M059J (cell line): ENCODE results near the gene GAB3. TPM values are rescaled to one million over a fixed set of nuclear protein-coding genes. Genes with fewer than 3 reads are reported as not detected.
A peak's percentile ranks its signal among the peaks of the same experiment; 100 is the strongest.

Source experiments
- DNase-seq: peaks from one replicate; pipeline ENCODE4 v3.0.0-alpha.2; 2012; ENCODE audit warnings: low read depth
- total RNA-seq: library from RNA; depleted of rRNA; stranded (reverse); fragments of >200 nt; shearing (Covaris generic); gene quantifications from 2 replicates; pipeline ENCODE4 v1.2.3, GENCODE V29; 2014

Gene GAB3
- total RNA-seq, 1 experiment from 2014 or later, result 6.0 TPM

DNA sequence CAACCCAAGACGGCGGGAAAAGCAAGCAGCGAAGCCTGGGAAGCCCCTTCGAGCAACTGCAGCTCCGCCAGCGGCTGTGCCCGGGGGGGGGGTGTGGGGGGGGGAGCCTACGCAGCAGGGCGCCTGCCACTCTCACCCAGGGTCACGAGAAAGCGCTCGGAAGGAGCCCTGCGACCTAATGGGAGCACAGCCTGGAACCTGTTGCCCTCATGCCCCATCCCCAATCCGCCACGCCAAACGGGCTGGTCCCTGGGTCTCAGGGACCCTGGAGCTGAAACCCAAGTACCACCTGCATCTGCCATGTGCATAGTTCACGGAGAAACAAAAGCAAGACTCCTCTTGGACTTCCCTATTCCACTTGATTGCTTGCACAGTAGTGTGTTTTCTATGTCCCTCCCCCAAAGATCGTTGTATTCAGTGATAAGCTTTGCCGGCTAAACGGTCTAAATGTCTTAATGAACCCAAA, 359 bp upstream of the GAB3 start:
- no peak for DNase-seq

DNA sequence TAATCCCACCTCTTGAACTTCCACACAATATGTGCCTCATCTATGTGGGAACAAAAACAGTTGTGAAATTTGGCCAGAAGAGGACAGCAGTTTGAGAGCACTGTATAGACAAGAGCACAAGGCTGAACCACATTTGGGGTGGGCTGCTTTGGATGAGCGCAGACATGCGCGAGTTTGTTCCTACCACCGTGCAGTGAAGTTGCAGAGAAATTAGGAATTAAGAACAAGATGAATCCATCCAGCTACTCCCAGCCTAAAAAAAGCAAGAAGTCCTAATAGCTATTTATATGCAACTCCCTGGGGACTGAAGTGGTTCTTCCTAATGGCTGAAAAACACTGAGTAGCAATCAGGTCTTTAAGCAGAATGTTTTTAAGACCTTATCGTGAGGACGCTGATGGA, 1.0 kb downstream of the GAB3 start:
- no peak for DNase-seq

DNA sequence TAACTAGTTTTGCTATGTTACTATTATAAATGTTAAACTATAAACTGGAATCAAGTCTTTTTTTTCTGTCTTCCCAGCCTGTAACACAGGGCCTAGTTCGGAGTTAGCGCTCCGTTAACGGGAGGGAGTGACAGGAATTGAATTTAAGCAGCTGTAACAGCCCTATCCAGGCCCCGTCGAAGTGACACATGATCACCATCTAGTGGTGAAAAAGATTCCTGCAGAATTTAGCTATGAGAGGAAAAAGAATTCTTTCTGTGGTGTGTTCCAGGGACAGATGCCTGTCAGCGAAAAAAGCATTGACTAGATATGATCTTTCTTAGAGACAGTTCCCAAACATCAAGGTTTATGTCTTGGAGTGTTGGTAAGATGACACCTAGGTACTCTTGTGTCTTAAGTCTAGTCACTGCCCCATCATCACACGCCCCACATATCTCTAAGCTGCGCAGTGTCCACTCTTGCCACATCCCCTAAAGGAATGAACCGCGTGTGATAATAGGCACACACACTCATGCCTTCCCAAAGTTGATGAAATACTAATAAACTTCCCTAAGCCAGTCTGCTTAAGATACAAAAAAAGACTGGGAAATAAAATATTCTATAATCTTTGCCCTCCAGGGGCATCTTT, 2.1 kb downstream of the GAB3 start:
- DNase-seq, result peak; percentile 72

- no peak for DNase-seq
Measured at GRCh38 chrX:154742613-154743012, 8.3 kb downstream of the GAB3 start.

DNA sequence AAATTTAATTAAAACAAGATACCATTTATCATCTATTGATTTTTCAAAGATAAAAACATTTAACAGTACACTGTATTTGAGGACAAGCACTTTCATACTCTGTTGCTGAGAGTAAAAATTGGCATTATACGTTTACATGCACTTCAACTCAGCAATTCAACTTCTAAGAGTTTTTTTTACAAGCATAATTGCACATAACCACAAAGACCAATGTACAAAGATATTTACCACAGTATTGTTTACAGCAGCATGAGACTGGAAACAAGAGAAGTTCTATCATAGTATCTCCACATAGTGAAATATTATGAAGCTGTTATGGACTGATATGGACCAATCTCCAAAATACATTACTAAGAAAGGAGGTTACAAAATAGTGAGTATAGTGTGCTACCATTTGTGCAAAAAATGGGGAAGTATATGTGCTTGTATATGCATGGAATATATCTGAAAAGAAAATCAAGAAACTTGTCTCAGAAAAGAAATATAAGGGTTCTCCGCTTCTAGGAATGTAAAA, 10.9 kb downstream of the GAB3 start:
- DNase-seq, result no peak

- DNase-seq, result peak; percentile 78
Measured at GRCh38 chrX:154738011-154738738, 12.7 kb downstream of the GAB3 start.

DNA sequence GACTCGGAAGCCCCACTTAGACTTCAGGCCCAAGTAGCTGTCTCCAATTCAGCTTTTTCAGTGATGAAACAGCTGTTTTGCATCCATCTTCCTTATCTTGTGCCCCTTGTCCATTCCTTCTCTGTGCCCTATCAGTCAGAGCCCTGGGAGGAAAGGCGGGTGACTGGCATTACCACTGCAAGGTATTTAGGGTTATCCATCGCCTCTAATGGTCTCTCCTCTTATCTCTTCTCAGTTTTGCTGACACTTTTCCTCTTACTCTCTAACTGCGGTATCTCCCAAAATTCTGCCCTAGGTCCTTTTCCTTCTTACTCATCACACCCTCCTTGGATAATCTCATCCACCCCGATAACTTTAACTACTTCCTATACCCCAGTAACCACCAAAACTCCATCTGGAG, 13.7 kb downstream of the GAB3 start:
- no peak for DNase-seq

- DNase-seq, result peak; percentile 76
Measured at GRCh38 chrX:154735695-154736393, 15.0 kb downstream of the GAB3 start.

DNA sequence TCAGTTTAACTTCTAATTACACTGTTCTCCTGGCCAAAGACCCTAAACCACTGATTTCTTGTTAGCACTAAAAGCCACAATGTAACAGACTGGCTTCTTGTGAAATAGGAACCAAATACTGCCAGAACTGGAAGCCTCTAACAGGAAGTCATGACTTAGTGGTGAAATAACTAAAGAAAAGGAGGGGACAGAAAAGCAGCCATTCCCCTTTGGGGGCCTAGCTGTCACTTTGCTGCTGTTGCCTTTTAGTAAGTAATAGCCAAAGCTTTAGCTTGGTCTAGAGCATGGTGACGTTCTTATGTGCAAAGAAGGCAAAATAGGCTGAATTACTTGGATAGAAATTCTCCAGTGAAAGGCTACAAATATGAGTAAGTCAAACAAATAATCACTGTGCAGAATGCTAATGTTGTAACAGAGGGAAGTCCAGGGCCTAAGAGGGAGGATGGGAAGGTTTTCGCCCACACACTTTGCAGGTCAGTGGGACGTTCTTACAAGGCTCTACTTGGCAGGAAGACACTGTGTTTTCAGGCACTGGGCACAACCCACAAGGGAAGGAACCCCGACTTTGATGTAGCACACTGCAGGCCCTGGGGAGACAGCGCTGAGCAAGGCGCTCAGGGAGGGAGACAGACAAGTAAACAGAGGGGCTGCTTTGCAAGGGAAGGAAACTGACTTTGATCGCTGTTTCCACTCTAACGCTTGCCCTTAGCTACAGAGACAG, 16.7 kb downstream of the GAB3 start:
- DNase-seq, result peak; percentile 46

DNA sequence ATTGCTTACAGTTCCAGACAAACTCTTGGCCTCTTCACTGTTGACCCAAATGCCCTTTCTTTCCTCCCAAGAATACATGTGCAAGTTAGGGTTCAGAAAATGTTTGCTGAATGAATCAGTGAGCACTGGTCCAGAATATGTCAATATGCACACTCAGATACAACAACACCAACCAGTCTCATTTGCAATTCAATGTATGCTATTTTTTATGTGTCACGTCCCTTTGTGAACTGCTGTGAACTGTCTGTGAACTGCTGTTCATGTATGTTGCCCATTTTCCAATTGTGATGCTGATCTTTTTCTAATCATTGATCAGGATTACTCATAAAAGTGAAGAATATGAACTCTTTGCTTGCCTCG, 17.8 kb downstream of the GAB3 start:
- DNase-seq, result no peak

- DNase-seq, result peak; percentile 94
Measured at GRCh38 chrX:154732421-154733065, 18.3 kb downstream of the GAB3 start.

- DNase-seq, result peak; percentile 17
Measured at GRCh38 chrX:154731881-154732280, 19.0 kb downstream of the GAB3 start.

DNA sequence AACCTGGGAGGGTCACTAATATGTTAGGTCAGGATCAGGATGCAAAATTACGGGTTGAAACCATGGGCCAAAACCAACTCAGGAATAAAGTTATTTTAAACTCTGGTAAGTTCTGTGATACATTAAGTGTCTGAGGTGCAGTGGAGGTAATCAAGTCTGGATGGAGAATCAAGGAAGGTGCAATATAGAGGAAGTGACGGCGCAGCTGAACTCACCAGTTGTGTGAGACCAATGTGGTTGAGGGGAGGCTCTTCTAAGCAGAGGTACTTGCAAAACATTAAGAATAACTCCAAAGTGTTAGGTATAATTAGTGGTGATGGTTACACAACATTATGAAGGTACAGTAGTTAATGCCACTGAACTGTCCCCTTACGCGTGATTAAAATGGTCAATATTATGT, 19.7 kb downstream of the GAB3 start:
- DNase-seq, result no peak

- peak; percentile 95 for DNase-seq
Measured at GRCh38 chrX:154730253-154730891, 20.5 kb downstream of the GAB3 start.

DNA sequence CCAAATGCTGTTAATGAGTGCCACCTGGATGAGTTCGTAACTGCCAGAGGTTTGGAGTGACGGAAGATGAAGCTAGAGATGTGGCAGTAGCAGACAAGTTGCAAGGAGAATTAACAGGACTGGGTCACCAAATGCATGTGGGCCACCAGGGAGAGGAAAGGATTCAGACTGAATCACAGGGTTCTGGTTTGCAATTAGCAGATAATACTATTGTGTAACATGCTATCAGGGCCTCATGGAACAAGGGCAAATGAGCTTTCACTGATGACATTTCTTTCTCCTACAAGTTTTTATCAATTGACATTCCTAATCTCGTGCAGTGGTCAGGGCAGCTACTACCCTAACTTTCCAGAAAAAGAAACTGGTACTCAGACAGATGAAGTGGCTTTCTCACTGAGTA, 21.4 kb downstream of the GAB3 start:
- DNase-seq, result peak; percentile 25

- DNase-seq, result no peak
Measured at GRCh38 chrX:154728431-154729190, 22.3 kb downstream of the GAB3 start.

GRCh38 chrX:154727871-154728270, 23.0 kb downstream of the GAB3 start:
- peak; percentile 90 for DNase-seq

- DNase-seq, result no peak
Measured at GRCh38 chrX:154727418-154727817, 23.5 kb downstream of the GAB3 start.

DNA sequence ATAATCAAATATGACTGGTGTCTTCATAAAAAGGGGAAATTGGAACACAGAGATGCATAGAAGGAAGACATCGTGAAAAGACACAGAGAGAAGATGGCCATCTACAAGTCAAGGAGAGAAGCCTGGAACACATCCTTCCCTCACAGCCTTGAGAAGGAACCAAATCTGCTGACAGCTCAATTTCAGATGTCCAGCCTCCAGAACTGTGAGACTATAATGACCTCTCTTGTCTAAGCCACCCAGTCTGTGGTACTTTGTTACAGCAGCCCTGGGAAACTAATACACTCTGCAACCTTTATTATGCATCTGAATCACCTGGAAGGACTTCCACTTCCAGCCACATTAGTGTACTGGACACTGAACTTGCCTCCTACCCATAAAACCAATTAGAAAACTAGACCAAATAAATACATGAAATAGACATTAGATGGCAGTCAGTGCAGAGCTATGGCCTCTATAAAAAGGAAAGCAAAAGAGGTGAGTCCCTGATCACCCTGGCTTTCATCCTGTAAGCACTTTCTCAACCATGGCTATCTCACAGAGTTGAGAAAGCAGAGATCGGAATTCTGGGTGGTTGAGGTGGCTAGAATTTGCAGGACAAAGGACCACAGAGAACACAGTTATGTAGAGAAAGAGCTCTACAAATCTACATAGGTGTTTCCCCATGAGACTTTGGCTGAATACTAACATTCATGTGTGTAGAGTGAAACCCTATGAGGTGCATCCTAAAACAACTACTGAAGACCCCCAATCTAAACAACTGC, 25.7 kb downstream of the GAB3 start:
- peak; percentile 30 for DNase-seq
